ENCODE measurements around the gene CD52.
"Not testable (repeated sequence)": the region's sequence is repeated elsewhere in the genome, so short reads cannot be mapped to it uniquely, and the experiment has no call there.

Gene CD52

GRCh38 chr1:26284597-26285347, 33.0 kb upstream of the CD52 start:
- DNase-seq, result peak; percentile 65

GRCh38 chr1:26285366-26286063, 32.2 kb upstream of the CD52 start:
- DNase-seq, result no peak

- no peak for DNase-seq
Observed at GRCh38 chr1:26286064-26286416, 31.7 kb upstream of the CD52 start.

GRCh38 chr1:26287033-26287711, 30.6 kb upstream of the CD52 start:
- no peak for DNase-seq

- DNase-seq, result no peak
Observed at GRCh38 chr1:26287811-26288210, 29.9 kb upstream of the CD52 start.

- DNase-seq, result no peak
Observed at GRCh38 chr1:26288311-26288941, 29.3 kb upstream of the CD52 start.

- no peak for DNase-seq
Observed at GRCh38 chr1:26289158-26290059, 28.3 kb upstream of the CD52 start.

- DNase-seq, result no peak
Observed at GRCh38 chr1:26290122-26290881, 27.5 kb upstream of the CD52 start.

GRCh38 chr1:26290882-26291261, 26.9 kb upstream of the CD52 start:
- DNase-seq, result no peak

- no peak for DNase-seq
Observed at GRCh38 chr1:26291433-26291832, 26.3 kb upstream of the CD52 start.

GRCh38 chr1:26291939-26292338, 25.8 kb upstream of the CD52 start:
- no peak for DNase-seq

- DNase-seq, result not testable (repeated sequence)
Observed at GRCh38 chr1:26292735-26293134, 25.0 kb upstream of the CD52 start.

- DNase-seq, result no peak
Observed at GRCh38 chr1:26293911-26294463, 23.8 kb upstream of the CD52 start.

- DNase-seq, result no peak
Observed at GRCh38 chr1:26295194-26296138, 22.3 kb upstream of the CD52 start.

- DNase-seq, result no peak
Observed at GRCh38 chr1:26296340-26297056, 21.3 kb upstream of the CD52 start.

GRCh38 chr1:26297057-26297790, 20.5 kb upstream of the CD52 start:
- DNase-seq, result no peak

- DNase-seq, result no peak
Observed at GRCh38 chr1:26297791-26298124, 20.0 kb upstream of the CD52 start.

GRCh38 chr1:26300578-26301275, 17.0 kb upstream of the CD52 start:
- DNase-seq, result no peak

Data from GOT3 (cell line).